HepG2 (cell line): ENCODE measurements around the gene JAK2. TPM values are rescaled to one million over a fixed set of nuclear protein-coding genes. Genes with fewer than 3 reads are reported as not detected.

Source experiments
- BCL3 ChIP-seq: sonication (generic); formaldehyde crosslinking; IDR thresholded peaks from 2 replicates; pipeline ENCODE4 v1.5.1; 2020; ENCODE audit warnings: mild to moderate bottlenecking, missing genetic modification reagents, moderate library complexity
- ELF3 ChIP-seq: IDR thresholded peaks from 2 replicates; pipeline ENCODE4 v1.6.1; 2016; ENCODE audit warnings: missing genetic modification reagents, missing compliant biosample characterization
- EZH2 ChIP-seq: conservative IDR thresholded peaks from 2 replicates; pipeline ENCODE4 v1.6.1; 2012; ENCODE audit warnings: mild to moderate bottlenecking, low read depth, low read length, moderate library complexity
- GPN1 ChIP-seq: sonication (generic); formaldehyde crosslinking; IDR thresholded peaks from 2 replicates; pipeline ENCODE4 v1.5.1; 2020; ENCODE audit warnings: missing genetic modification reagents, borderline replicate concordance
- PRMT3 ChIP-seq: sonication (generic); formaldehyde crosslinking; IDR thresholded peaks from 2 replicates; pipeline ENCODE4 v1.8.1; 2022; ENCODE audit warnings: low read depth, mild to moderate bottlenecking, moderate library complexity, missing genetic modification reagents, borderline replicate concordance
- RORA ChIP-seq: sonication (generic); formaldehyde crosslinking; IDR thresholded peaks from 2 replicates; pipeline ENCODE4 v1.5.0; 2020; ENCODE audit warnings: mild to moderate bottlenecking, missing genetic modification reagents, moderate library complexity
- RXRA ChIP-seq: sonication (generic); formaldehyde crosslinking; IDR thresholded peaks from 2 replicates; pipeline ENCODE4 v1.5.1; 2020; ENCODE audit warnings: missing genetic modification reagents
- SKIL ChIP-seq: sonication (generic); formaldehyde crosslinking; IDR thresholded peaks from 2 replicates; pipeline ENCODE4 v1.8.0; 2022; ENCODE audit warnings: missing genetic modification reagents, mild to moderate bottlenecking, moderate library complexity, borderline replicate concordance
- SOX6 ChIP-seq, 2 experiments: fragments of 450-650 bp in 1 of 2; sonication (generic) in 1 of 2; formaldehyde crosslinking in 1 of 2; IDR thresholded peaks; 2 replicates each; pipeline versions ENCODE4 v1.4.0 to v1.6.1; 2017 to 2020; ENCODE audit warnings: antibody characterized with exemption in 1 of 2, mild to moderate bottlenecking in 1 of 2, missing genetic modification reagents in 1 of 2
- ZKSCAN5 ChIP-seq: sonication (generic); formaldehyde crosslinking; IDR thresholded peaks from 2 replicates; pipeline ENCODE4 v1.5.1; 2020; ENCODE audit warnings: mild to moderate bottlenecking, missing genetic modification reagents
- ZMAT3 ChIP-seq: sonication (generic); formaldehyde crosslinking; conservative IDR thresholded peaks from 2 replicates; pipeline ENCODE4 v1.7.0; 2021; ENCODE audit warnings: missing genetic modification reagents
- ZNF274 ChIP-seq: sonication (generic); formaldehyde crosslinking; IDR thresholded peaks from 2 replicates; pipeline ENCODE4 v1.5.1; 2020; ENCODE audit warnings: mild to moderate bottlenecking, missing genetic modification reagents
- ZNF44 ChIP-seq: sonication (generic); formaldehyde crosslinking; IDR thresholded peaks from 2 replicates; pipeline ENCODE4 v1.5.1; 2020; ENCODE audit warnings: mild to moderate bottlenecking, missing genetic modification reagents
- ZNF468 ChIP-seq: sonication (generic); formaldehyde crosslinking; IDR thresholded peaks from 2 replicates; pipeline ENCODE4 v1.8.0; 2022; ENCODE audit warnings: mild to moderate bottlenecking, moderate library complexity, missing genetic modification reagents
- ZNF484 ChIP-seq: sonication (generic); formaldehyde crosslinking; IDR thresholded peaks from 2 replicates; pipeline ENCODE4 v1.5.1; 2020; ENCODE audit warnings: mild to moderate bottlenecking, low read depth, missing genetic modification reagents, borderline replicate concordance
- ZNF510 ChIP-seq: sonication (generic); formaldehyde crosslinking; IDR thresholded peaks from 2 replicates; pipeline ENCODE4 v1.4.0; 2020; ENCODE audit warnings: low read depth, mild to moderate bottlenecking, missing genetic modification reagents
- ZNF556 ChIP-seq: sonication (generic); formaldehyde crosslinking; IDR thresholded peaks from 2 replicates; pipeline ENCODE4 v1.4.0; 2020; ENCODE audit warnings: mild to moderate bottlenecking, missing genetic modification reagents, borderline replicate concordance
- ZNF564 ChIP-seq: sonication (generic); formaldehyde crosslinking; IDR thresholded peaks from 2 replicates; pipeline ENCODE4 v1.8.1; 2023; ENCODE audit warnings: mild to moderate bottlenecking, missing genetic modification reagents
- ZNF883 ChIP-seq: sonication (generic); formaldehyde crosslinking; IDR thresholded peaks from 2 replicates; pipeline ENCODE4 v1.5.1; 2020; ENCODE audit warnings: mild to moderate bottlenecking, missing genetic modification reagents; ENCODE audit errors: not compliant biosample characterization
- ZUFSP ChIP-seq: sonication (generic); formaldehyde crosslinking; IDR thresholded peaks from 2 replicates; pipeline ENCODE4 v1.9.0; 2021; ENCODE audit warnings: missing genetic modification reagents, mild to moderate bottlenecking, borderline replicate concordance
- polyA plus RNA-seq, 8 experiments: library from polyadenylated mRNA; depleted of rRNA in 3 of 8; stranded (reverse) in 7 of 8; unstranded in 1 of 8; fragments of >200 nt; fragmentation: Illumina TruSeq in 4 of 8; extraction: Trizol in 4 of 8; gene quantifications; 2 replicates each; pipeline versions ENCODE4 v1.2.1 to v1.2.3, GENCODE V29; 2011 to 2016; ENCODE audit warnings: low read depth in 4 of 8, missing spikeins in 1 of 8, mixed read lengths in 1 of 8; ENCODE audit not compliant: insufficient read depth in 1 of 8
- total RNA-seq, 5 experiments: library from RNA; depleted of rRNA; stranded (reverse); fragments of >200 nt; fragmentation: Illumina TruSeq; extraction: Trizol; gene quantifications; 2 replicates each; pipeline ENCODE4 v1.2.3, GENCODE V29; 2016; ENCODE audit warnings: low read depth in 1 of 5

JAK2 gene
- total and polyA plus RNA-seq, 2 of the 13 experiments (the other 11 are each of a cell fraction or from before 2014, with no cell fraction given), result 1.1 to 4.1 TPM

- no peak for TF ChIP-seq RORA (CRISPR knock-in tag)
- TF ChIP-seq ZNF274 (CRISPR knock-in tag), result no peak
- TF ChIP-seq SOX6 (IDR thresholded peaks at IDR 0.05), result no peak
- TF ChIP-seq SOX6 (CRISPR knock-in tag; IDR thresholded peaks at IDR 0.05), result 0 out of 2 replicates have a peak, but pooled peaks have one; percentile 32
- TF ChIP-seq SKIL, result no peak
- peak; percentile 26; the same call in 1 of the 2 replicates for TF ChIP-seq RXRA (CRISPR knock-in tag)
- no peak for TF ChIP-seq ZMAT3 (CRISPR knock-in tag)
- no peak for TF ChIP-seq ZNF883 (CRISPR knock-in tag)
- TF ChIP-seq ZNF468 (CRISPR knock-in tag), result no peak
- TF ChIP-seq ZNF556 (CRISPR knock-in tag), result no peak
- TF ChIP-seq GPN1 (CRISPR knock-in tag), result no peak
- no peak for TF ChIP-seq ZNF510 (CRISPR knock-in tag)
- TF ChIP-seq ELF3 (CRISPR knock-in tag), result peak; percentile 39; the same call in 1 of the 2 replicates
- no peak for TF ChIP-seq PRMT3 (CRISPR knock-in tag)
- no peak for TF ChIP-seq BCL3 (CRISPR knock-in tag)
- TF ChIP-seq EZH2, result no peak
- no peak for TF ChIP-seq ZNF44 (CRISPR knock-in tag)
- no peak for TF ChIP-seq ZUFSP
- no peak for TF ChIP-seq ZNF564
- TF ChIP-seq ZNF484 (CRISPR knock-in tag), result no peak
- no peak for TF ChIP-seq ZKSCAN5 (CRISPR knock-in tag)
Observed at GRCh38 chr9:4973902-4974301, 11.2 kb upstream of the JAK2 start (continued).
